H1 (cell line): ENCODE data around the gene RNF220.

Experiments
- ATF2 ChIP-seq: IDR thresholded peaks from 2 replicates; pipeline ENCODE4 v1.6.1; 2012; ENCODE audit warnings: low read length, inconsistent platforms
- BACH1 ChIP-seq: IDR thresholded peaks from 2 replicates; pipeline ENCODE4 v1.6.1; 2012; ENCODE audit warnings: low read length, improper control_type of control experiment
- CTCF ChIP-seq, 3 experiments: IDR thresholded peaks; 1 replicate in 2 of 3; 2 replicates in 1 of 3; pipeline versions ENCODE4 v1.5.1 to v1.6.1; 2011; ENCODE audit warnings: low read length in 3 of 3, mild to moderate bottlenecking in 3 of 3, inconsistent platforms in 2 of 3, low read depth in 1 of 3, moderate library complexity in 1 of 3; ENCODE audit not compliant: insufficient read depth in 1 of 3; ENCODE audit errors: control extremely low read depth in 1 of 3
- EP300 ChIP-seq, 2 experiments: IDR thresholded peaks; 1 replicate in 1 of 2; 2 replicates in 1 of 2; pipeline ENCODE4 v1.6.1; 2011 to 2012; ENCODE audit warnings: low read depth in 2 of 2, low read length in 2 of 2, mild to moderate bottlenecking in 2 of 2, borderline replicate concordance in 1 of 2, inconsistent platforms in 1 of 2, moderate library complexity in 1 of 2
- EZH2 ChIP-seq: fragments of 200-600 bp; sonication (generic); IDR thresholded peaks from 2 replicates; pipeline ENCODE4 v1.7.1; 2012; ENCODE audit warnings: low read depth, mild to moderate bottlenecking, moderate library complexity, low read length, inconsistent platforms; ENCODE audit not compliant: severe bottlenecking
- JUND ChIP-seq: IDR thresholded peaks from 2 replicates; pipeline ENCODE4 v1.6.1; 2011; ENCODE audit warnings: mild to moderate bottlenecking, improper control_type of control experiment, low read length
- MAFK ChIP-seq: IDR thresholded peaks from 2 replicates; pipeline ENCODE4 v1.6.1; 2012; ENCODE audit warnings: low read depth, mild to moderate bottlenecking, improper control_type of control experiment, low read length
- POLR2A ChIP-seq, 2 experiments: IDR thresholded peaks; 1 replicate in 1 of 2; 2 replicates in 1 of 2; pipeline ENCODE4 v1.6.1; 2011; ENCODE audit warnings: low read depth in 2 of 2, low read length in 2 of 2, mild to moderate bottlenecking in 2 of 2; ENCODE audit errors: control extremely low read depth in 1 of 2
- POLR2AphosphoS5 ChIP-seq: IDR thresholded peaks from 2 replicates; pipeline ENCODE4 v1.6.1; 2011; ENCODE audit warnings: low read depth, low read length
- RBBP5 ChIP-seq: IDR thresholded peaks from 2 replicates; pipeline ENCODE4 v1.7.1; 2012; ENCODE audit warnings: low read depth, mild to moderate bottlenecking, inconsistent platforms, low read length, moderate library complexity, borderline replicate concordance
- RFX5 ChIP-seq: IDR thresholded peaks from 2 replicates; pipeline ENCODE4 v1.6.1; 2011; ENCODE audit warnings: low read depth, low read length, improper control_type of control experiment, borderline replicate concordance
- SIX5 ChIP-seq: IDR thresholded peaks from 2 replicates; pipeline ENCODE4 v1.6.1; 2011; ENCODE audit warnings: mild to moderate bottlenecking, low read depth, low read length
- TAF1 ChIP-seq: IDR thresholded peaks from 2 replicates; pipeline ENCODE4 v1.6.1; 2011; ENCODE audit warnings: mild to moderate bottlenecking, low read depth, low read length
- ZNF274 ChIP-seq: IDR thresholded peaks from 2 replicates; pipeline ENCODE4 v1.7.0; 2012; ENCODE audit warnings: low read length, borderline replicate concordance; ENCODE audit errors: extremely low read depth

DNA sequence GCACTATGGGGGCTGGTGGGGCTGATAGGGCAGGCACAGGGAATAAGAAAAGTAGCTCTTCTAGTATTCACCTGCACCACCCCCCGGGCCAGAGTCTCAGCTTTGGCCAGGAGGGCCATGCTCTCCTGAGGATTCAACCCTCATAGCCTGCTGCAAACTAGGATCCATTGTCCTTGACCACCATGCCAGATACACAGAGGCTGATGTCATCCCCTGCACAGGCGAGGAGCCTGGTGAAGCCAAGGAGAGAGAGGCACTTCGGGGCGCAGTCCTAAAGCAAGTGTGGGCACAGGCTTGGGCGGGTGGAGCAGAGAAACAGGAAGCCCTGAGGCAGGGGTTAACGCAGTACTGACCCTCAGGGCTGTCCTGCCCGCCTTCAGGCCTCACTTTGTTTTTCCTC, 239.8 kb downstream of the RNF220 start:
- no peak for TF ChIP-seq CTCF (IDR thresholded peaks at IDR 0.05; ENCODE audit: control extremely low read depth in 1 of 3, insufficient read depth in 1 of 3, low read depth in 1 of 3, low read length in 3 of 3)
- TF ChIP-seq EZH2 = no peak
- TF ChIP-seq BACH1 = no peak
- no peak for TF ChIP-seq ATF2
- TF ChIP-seq POLR2AphosphoS5 = no peak
- TF ChIP-seq TAF1 = no peak
- TF ChIP-seq ZNF274 = no peak
- no peak for TF ChIP-seq EP300 (IDR thresholded peaks at IDR 0.05; ENCODE audit: borderline replicate concordance in 1 of 2, low read depth in 2 of 2, low read length in 2 of 2)
- TF ChIP-seq RBBP5 = no peak
- no peak for TF ChIP-seq POLR2A (IDR thresholded peaks at IDR 0.05; ENCODE audit: control extremely low read depth in 1 of 2, low read depth in 2 of 2, low read length in 2 of 2)
- TF ChIP-seq SIX5 = no peak
- no peak for TF ChIP-seq JUND
- TF ChIP-seq RFX5 = no peak
- no peak for TF ChIP-seq MAFK
